Heart left ventricle (tissue), 16 donors: Measurements from ENCODE around the gene ATP9A. TPM values are rescaled to one million over a fixed set of nuclear protein-coding genes. Genes with fewer than 3 reads are reported as not detected.

Source experiments
- ATAC-seq, 4 donors: fragments of 200-7000 bp; cut with Tn5 transposase; one replicate each; pipeline ENCODE4 v1.9.1; 2020 to 2022; ENCODE audit warnings: moderate library complexity in 4 of 4, mild to moderate bottlenecking in 3 of 4, moderate number of reproducible peaks in 1 of 4
- DNase-seq, 5 donors: peaks; one replicate each; pipeline ENCODE4 v3.0.0-alpha.2; 2020
- H3K27ac ChIP-seq, 12 donors: fragments of 200-600 bp; sonication (generic) in 4 of 12; one replicate each; pipeline versions ENCODE4 v1.5.0 to v1.8.0; 2016 to 2022; ENCODE audit warnings: mild to moderate bottlenecking in 2 of 12
- H3K27me3 ChIP-seq, 9 donors: fragments of 200-600 bp; sonication (generic) in 2 of 9; one replicate each; pipeline versions ENCODE4 v1.5.1 to v1.8.0; 2016 to 2022; ENCODE audit warnings: mild to moderate bottlenecking in 3 of 9
- H3K36me3 ChIP-seq, 9 donors: fragments of 200-600 bp; sonication (generic) in 2 of 9; one replicate each; pipeline versions ENCODE4 v1.5.0 to v1.8.0; 2018 to 2022; ENCODE audit warnings: mild to moderate bottlenecking in 2 of 9
- H3K4me1 ChIP-seq, 12 donors: fragments of 200-600 bp; sonication (generic) in 4 of 12; one replicate each; pipeline versions ENCODE4 v1.5.0 to v1.8.0; 2016 to 2022; ENCODE audit warnings: mild to moderate bottlenecking in 3 of 12
- H3K4me3 ChIP-seq, 12 donors: fragments of 200-600 bp; sonication (generic) in 4 of 12; one replicate each; pipeline versions ENCODE4 v1.5.0 to v1.8.0; 2017 to 2022; ENCODE audit warnings: mild to moderate bottlenecking in 9 of 12, moderate library complexity in 4 of 12
- H3K9me3 ChIP-seq, 12 donors: fragments of 200-600 bp; sonication (generic) in 4 of 12; one replicate each; pipeline versions ENCODE4 v1.5.0 to v1.8.0; 2016 to 2022; ENCODE audit warnings: mild to moderate bottlenecking in 1 of 12
- CTCF ChIP-seq, 12 donors: fragments of 200-600 bp; sonication (generic) in 4 of 12; IDR thresholded peaks; one replicate each; pipeline versions ENCODE4 v1.5.0 to v1.8.0; 2018 to 2022; ENCODE audit warnings: antibody characterized with exemption in 12 of 12, mild to moderate bottlenecking in 5 of 12
- POLR2A ChIP-seq, 2 donors: fragments of 450-650 bp; IDR thresholded peaks; one replicate each; pipeline ENCODE4 v1.6.1; 2017; ENCODE audit warnings: antibody characterized with exemption in 2 of 2, mild to moderate bottlenecking in 2 of 2, moderate library complexity in 2 of 2
- WGBS, 4 donors: extraction: QIAGEN DNeasy Blood & Tissue Kit in 2 of 4; methylation state at CpG; one replicate each; pipeline versions ENCODE4 v1.1.5 to v1.1.7; 2013 to 2018; 5-methylcytosine and 5-hydroxymethylcytosine counted together
- intact Hi-C, 10 donors: fragments of 100-400 bp; cut with DNase I; formaldehyde crosslinking; loops; one replicate each; pipeline versions ENCODE4 v1.11.1 to v1.14.2; 2022
- polyA plus RNA-seq, 2 donors: library from polyadenylated mRNA; stranded (reverse); fragments of 200-250 nt; gene quantifications; one replicate each; pipeline ENCODE4 v1.2.3, GENCODE V29; 2013
- total RNA-seq, 9 donors: library from RNA; depleted of rRNA in 2 of 9; stranded (reverse); fragments of >200 nt in 2 of 9; fragmentation: NEBNext Ultra II Directional in 3 of 9; extraction: Animal tissue kit (Norgen Biotek cat#: 25700) in 3 of 9; gene quantifications; one replicate each; pipeline versions ENCODE4 v1.1.0 to v1.2.4, GENCODE V29; 2016 to 2023
- donor health status: ischemic (EF 13 %, LVEDD 7.1; RV severe dilation, severe dysfunction).
- donor health status: healthy with polysubstance abuse.
- donor health status: DM: no; HTN: yes; CAD: no.
- donor health status: DM: no; HTN: no; CAD: no.
- donor health status: ischemic (EF 25% LVEDD 6.9; RV normal size, moderate dysfunction).
- donor health status: ischemic (EF 25% LVEDD 5.7; RV mildly dilated, moderate dysfunction).
- donor health status: healthy.
- donor health status: DM: yes; HTN: yes; CAD: no.
- donor health status: ischemic (EF 35%, LVEDD 5.7; RV mildly dilated, moderate dysfunction).
- donor health status: nonischemic (EF 11% LVEDD 7.7; RV severe dilation, severe dysfunction).
- donor health status: DM: yes; HTN: yes; CAD: no.
- donor health status: PGD.
- donor health status: ischemic (EF 29% LVEDD 5.4; RV normal size, mild dysfunction).
- donor health status: nonischemic (EF 23%, LVEDD 6.1; RV moderate dilation, normal function).

ATP9A gene
- total and polyA plus RNA-seq, 11 donors, result 4.4 to 36.4 (median 27.6) TPM

GRCh38 chr20:51629399-51630058, 138.7 kb downstream of the ATP9A start:
- ATAC-seq (no peak), DNase-seq (no peak)
- no peaks in the 10 kb centered on the region for H3K9me3 ChIP-seq
- peak overlapping the region in 6 of 12 donors; percentile 12 to 85 (median 78) for H3K27ac ChIP-seq
- WGBS, 4 donors, result 53 to 91% (median 72%) methylated on average over 2 to 3 of the region's 3 CpGs
- H3K27me3 ChIP-seq, result no peaks in the 10 kb centered on the region
- H3K4me3 ChIP-seq, result no peak overlapping the region
- peaks cover 3 to 46% (median 30%) of the 10 kb centered on the region in 12 donors for H3K4me1 ChIP-seq
- intact Hi-C loops, result loop anchor here in 7 of 10 donors (10.0 kb wide), 4 partner anchors 135 to 645 kb away; partner anchors contain the start of gene ATP9A (in 1 of the 7)
- no peak for TF ChIP-seq POLR2A (IDR thresholded peaks at IDR 0.05)
- TF ChIP-seq CTCF (IDR thresholded peaks at IDR 0.05), result no peak
- peaks cover 0 to 11% (median 0%) of the 10 kb centered on the region in 9 donors for H3K36me3 ChIP-seq

DNA sequence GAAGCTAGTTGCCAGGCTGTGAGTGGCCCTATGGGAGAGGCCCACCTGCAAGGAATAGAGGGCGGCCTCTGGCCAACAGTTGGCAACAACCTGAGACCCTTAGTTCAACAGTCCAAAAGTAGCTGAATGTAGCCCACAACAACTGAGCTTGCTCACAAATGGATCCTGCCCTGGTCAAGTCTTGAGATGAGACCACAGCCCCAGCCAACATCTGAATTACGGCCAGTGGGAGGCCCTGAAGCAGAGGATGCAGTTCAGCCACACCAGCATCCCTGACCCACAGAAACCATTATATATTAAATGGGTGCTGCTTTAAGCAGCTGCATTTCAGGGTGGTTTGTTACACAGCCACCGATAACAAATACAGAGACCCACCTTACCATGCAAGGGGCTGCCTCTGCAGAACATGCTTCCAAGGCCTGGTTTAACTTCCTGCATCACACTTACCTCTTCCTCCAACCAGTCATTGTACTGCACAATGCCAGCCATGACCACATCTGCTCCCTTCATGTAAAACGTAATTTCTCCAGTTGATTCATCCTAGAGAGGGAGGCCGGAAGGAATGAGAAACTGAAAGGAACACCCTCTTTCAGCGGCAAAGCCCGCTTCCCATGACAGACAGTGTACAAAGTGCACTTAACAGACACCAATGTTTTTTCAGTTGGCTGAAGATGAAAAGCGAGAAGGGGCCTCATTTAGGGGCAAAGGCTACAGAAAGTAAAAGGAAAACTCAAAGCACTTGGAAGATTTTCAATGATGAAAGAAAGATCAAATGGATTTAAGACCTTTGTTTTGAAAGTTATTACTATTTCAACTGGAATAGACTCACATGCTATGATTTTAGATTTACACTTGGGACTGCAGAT, 139.4 kb downstream of the ATP9A start:
- H3K9me3 ChIP-seq, result no peaks in the 10 kb centered on the region
- peak overlapping the region in 3 of 12 donors; percentile 12 to 83 (median 15) for H3K27ac ChIP-seq
- ATAC-seq, result peak in 1 of 4 donors; percentile 7
- WGBS, 4 donors, result 72 to 81% (median 77%) methylated on average over 8 of the region's 8 CpGs
- H3K36me3 ChIP-seq, result peaks cover 0 to 12% (median 0%) of the 10 kb centered on the region in 9 donors
- H3K27me3 ChIP-seq, result no peaks in the 10 kb centered on the region
- H3K4me1 ChIP-seq, result peaks cover 3 to 39% (median 28%) of the 10 kb centered on the region in 12 donors
- intact Hi-C loops, result loop anchor here in 5 of 10 donors (10.0 kb wide), 2 partner anchors 254 to 644 kb away; no protein-coding TSS in a partner anchor
- no peak for TF ChIP-seq CTCF (IDR thresholded peaks at IDR 0.05)
- TF ChIP-seq POLR2A (IDR thresholded peaks at IDR 0.05), result no peak
- no peak overlapping the region for H3K4me3 ChIP-seq
- DNase-seq, result no peak

DNA sequence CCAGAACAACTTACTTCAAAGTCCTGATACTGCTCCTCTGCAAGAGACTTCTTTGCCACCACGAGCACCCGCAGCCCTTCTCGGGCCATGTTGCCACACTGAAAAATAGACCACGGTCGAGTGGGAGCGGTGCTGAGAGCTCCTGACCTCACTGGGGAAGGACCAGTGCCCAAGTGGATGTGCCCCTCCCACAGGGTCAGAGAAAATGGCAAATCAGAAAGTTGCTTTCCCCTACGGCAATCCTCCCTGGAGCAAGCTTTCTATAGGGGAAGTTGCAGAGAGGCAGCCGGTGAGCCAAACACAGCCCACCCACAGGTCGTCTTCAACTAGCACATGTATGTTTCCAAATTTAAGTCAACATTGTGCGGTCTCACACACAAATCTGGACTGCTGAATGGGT, 140.6 kb downstream of the ATP9A start:
- Histone ChIP-seq H3K27ac (no peak overlapping the region), H3K27me3 (no peaks in the 10 kb centered on the region), H3K36me3 (peaks cover 0 to 12% (median 4%) of the 10 kb centered on the region in 9 donors), H3K4me1 (peaks cover 3 to 39% (median 27%) of the 10 kb centered on the region in 12 donors), H3K4me3 (no peak overlapping the region), H3K9me3 (no peaks in the 10 kb centered on the region)
- intact Hi-C loops, result loop anchor here in 5 of 10 donors (10.0 kb wide), 2 partner anchors 253 to 643 kb away; no protein-coding TSS in a partner anchor
- no peak for TF ChIP-seq POLR2A (IDR thresholded peaks at IDR 0.05)
- no peak for TF ChIP-seq CTCF (IDR thresholded peaks at IDR 0.05)
- no peak for DNase-seq
- WGBS, 4 donors, result 96 to 98% (median 96%) methylated on average over 10 of the region's 10 CpGs
- no peak for ATAC-seq

GRCh38 chr20:51625105-51625504, 143.1 kb downstream of the ATP9A start:
- peak in 1 of 4 donors; percentile 33 for ATAC-seq

More at GRCh38 chr20:51625105-51625504, 143.1 kb downstream of the ATP9A start:
- Histone ChIP-seq H3K27me3 (no peaks in the 10 kb centered on the region), H3K27ac (no peak overlapping the region), H3K9me3 (no peaks in the 10 kb centered on the region), H3K4me1 (peaks cover 0 to 14% (median 9%) of the 10 kb centered on the region in 12 donors), H3K4me3 (no peak overlapping the region), H3K36me3 (peaks cover 0 to 22% (median 6%) of the 10 kb centered on the region in 9 donors)
- intact Hi-C loops, result loop anchor here in 5 of 10 donors (2.0 to 10.0 kb wide), 3 partner anchors 250 to 640 kb away; no protein-coding TSS in a partner anchor
- WGBS, 4 donors, result 88 to 93% (median 92%) methylated on average over 12 to 14 of the region's 14 CpGs
- no peak for DNase-seq
- TF ChIP-seq POLR2A (IDR thresholded peaks at IDR 0.05), result no peak
- no peak for TF ChIP-seq CTCF (IDR thresholded peaks at IDR 0.05)
